ENCODE measurements around the gene TXNRD2.

The TXNRD2 gene

DNA sequence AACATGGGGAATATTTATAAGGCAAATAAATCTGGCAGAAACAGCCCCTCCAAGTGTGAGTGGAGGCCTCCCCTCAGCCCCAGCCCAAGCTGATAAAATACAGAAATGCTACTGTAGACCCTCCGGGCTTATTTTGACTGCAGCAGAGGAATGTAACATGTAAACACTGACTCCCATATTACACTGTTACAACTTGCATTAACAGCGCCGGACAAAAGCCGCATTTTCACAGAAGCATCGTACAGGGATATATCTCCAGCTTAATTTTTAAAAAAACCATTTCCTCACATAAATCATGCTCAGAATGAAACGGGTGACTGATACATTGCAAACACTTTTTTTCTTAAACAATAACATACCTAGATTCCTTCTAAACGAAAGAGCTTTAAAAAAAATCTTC lies 36.7 kb downstream of the TXNRD2 start:
- TF ChIP-seq GATA2 (IDR thresholded peaks at IDR 0.05; ENCODE audit: low read depth, low read length) (no peak), GATA3 (IDR thresholded peaks at IDR 0.05; ENCODE audit: low read depth, low read length) (no peak)

DNA sequence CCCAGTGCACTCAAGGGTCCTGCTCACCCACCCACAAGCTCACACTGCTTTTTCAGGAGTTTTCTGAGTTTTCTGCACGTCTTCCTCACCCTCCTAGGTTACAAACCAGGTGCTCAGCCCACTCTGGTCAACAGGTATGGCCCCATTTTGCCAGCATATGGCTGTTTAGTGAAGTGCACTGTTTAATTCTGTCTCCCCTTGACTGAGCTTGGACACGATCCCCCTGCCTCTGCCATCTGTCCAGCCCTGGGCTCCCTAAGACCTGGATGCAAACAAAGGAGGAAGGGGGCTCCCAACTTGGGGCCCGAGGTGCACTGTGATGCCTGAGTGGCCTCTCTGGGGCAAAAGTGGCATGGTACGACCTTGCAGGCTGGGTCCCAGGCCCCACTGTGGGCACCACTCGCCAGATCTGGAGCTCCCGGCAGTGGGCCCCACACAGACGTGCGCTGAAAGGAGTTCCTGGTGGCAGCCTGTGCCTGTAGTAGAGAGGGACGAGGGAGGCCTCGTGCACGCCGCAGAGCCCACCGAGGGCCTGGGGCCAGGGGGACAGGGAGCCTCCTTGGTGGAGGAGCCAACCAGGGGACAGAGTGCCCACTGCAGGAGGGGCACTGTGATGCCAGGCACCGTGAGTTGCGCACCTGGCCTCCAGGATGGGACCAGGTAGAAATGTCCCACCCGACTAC lies 37.3 kb downstream of the TXNRD2 start:
- TF ChIP-seq GATA2 (IDR thresholded peaks at IDR 0.05; ENCODE audit: low read depth, low read length) = no peak
- no peak for TF ChIP-seq GATA3 (IDR thresholded peaks at IDR 0.05; ENCODE audit: low read depth, low read length)

DNA sequence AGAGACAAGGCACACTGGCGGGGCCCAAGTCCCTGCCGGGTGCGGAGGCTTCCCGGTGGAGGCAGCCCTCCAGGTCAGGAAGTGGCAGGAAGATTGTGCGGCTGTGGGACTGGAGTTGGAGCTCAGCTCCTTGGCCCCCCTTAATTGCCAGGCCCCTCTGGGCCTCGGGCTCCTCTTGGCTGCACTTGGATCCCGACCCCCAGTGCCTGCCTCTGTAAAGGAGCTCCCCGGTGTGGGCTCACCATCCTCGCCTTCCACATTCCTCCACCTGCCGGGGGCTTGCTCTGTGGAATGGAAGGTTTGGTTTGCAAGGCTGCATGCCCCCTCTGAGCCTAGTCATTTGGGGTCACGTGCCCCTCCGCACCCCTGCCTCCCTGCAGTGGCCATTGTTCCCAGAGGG lies 38.1 kb downstream of the TXNRD2 start:
- TF ChIP-seq GATA2 (IDR thresholded peaks at IDR 0.05; ENCODE audit: low read depth, low read length) (no peak), GATA3 (IDR thresholded peaks at IDR 0.05; ENCODE audit: low read depth, low read length) (no peak)

DNA sequence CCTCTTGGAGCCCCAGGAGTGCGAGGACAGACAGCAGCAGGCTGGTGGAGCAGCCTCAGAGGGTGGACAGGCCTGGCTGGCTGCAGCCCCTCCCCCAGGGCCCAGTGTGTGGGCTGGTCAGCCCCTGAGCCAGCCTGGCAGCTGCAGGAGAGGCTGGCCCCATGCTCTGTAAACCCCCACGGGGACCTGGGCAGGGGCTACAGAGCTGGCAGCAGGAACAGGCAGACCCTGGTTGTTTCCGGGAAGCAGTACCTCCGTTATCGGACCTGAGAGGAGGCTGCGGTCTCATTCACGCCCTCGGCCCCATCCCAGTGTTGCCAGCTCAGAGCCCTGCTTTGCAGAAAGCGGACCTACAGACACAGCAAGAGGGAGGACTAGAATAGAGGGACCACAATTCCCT lies 38.6 kb downstream of the TXNRD2 start:
- TF ChIP-seq GATA2 (IDR thresholded peaks at IDR 0.05; ENCODE audit: low read depth, low read length) (no peak), GATA3 (IDR thresholded peaks at IDR 0.05; ENCODE audit: low read depth, low read length) (no peak)

DNA sequence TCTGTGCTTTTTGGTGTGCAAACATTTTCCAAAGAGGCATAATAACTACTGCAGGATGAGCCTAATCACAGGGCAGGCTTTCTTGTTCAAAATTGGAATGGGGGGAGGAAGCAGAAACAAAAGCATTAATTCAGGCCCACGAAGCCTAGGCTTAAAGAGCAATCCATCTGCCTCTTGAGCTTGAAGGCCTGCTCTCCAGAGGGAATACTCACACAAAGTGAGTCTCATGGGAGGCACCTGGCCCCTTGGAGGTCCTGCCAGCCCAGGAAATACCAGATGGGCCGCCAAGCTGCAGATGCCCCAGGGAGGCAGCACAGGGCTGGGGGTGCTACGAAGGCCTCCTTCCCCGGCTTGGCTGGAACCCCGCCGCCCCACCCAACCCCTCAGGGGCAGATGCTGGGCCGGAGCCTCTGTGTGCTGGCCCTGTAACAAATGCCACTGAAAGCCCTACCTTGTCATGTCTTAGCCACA lies 39.3 kb downstream of the TXNRD2 start:
- no peak for TF ChIP-seq GATA3 (IDR thresholded peaks at IDR 0.05; ENCODE audit: low read depth, low read length)
- no peak for TF ChIP-seq GATA2 (IDR thresholded peaks at IDR 0.05; ENCODE audit: low read depth, low read length)

DNA sequence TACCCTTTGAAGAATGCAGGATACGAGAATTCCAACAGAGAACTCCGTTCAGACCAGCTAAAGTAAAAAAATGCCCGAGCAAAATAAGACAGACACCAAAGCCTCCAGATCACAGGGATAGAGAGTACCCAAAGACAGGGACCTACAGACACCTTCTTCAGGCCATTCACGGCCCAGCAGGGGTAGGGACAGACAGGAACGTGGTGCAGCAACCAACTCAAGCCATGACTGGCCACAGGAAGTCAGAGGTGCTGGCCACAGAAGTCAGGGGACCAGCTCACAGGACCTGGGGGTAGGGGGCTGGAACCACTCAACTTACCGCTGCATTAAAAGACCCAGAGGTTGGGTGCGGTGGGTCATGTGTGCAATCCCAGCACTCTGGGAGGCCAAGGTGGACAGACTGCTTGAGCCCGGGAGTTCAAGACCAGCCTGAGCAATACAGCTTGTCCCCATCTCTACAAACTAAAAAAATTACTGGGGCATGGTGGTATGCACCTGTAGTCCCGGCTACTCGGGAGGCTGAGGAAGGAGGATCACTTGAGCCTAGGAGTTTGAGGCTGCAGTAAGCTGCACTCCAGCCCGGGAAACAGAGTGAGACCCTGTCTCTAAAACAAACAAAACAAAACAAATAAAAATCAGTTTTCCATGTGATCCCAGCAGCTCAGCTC lies 39.9 kb downstream of the TXNRD2 start:
- no peak for TF ChIP-seq GATA2 (IDR thresholded peaks at IDR 0.05; ENCODE audit: low read depth, low read length)
- TF ChIP-seq GATA3 (IDR thresholded peaks at IDR 0.05; ENCODE audit: low read depth, low read length) = no peak

DNA sequence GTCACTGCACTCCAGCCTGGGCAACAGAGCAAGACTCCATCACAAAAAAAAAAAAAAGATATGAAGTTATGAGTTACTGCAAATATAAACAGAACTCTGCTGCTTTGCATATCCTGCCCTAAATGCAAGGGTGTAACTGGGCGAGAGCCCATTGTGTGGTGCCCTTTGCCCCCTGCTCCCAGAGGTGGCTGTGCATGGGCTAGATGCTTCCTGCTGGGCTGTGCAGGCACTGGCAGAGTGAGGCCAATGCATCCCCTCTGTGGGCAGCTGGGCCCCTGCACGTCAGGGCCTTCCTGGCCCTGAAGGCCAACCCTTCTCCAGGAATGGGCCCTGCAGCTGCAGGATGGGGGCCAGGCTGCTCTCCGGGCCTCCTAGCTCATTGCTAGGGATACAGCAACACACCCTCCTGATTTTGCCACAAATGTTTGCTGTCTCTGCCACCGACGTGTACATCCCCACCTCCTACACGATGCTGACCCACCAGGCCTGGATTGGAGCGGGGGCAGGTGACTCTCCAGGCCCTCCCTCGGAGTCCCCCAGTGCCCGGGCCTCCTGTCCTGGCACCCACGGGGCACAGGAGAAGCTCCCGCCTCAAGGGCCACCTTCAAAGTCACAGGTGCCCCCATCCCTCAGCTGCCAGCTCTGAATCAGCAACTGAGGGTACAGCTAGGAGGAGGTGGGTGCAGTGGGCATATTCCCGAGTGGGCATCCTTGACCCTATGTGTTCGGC lies 40.7 kb downstream of the TXNRD2 start:
- no peak for TF ChIP-seq GATA2 (IDR thresholded peaks at IDR 0.05; ENCODE audit: low read depth, low read length)
- TF ChIP-seq GATA3 (IDR thresholded peaks at IDR 0.05; ENCODE audit: low read depth, low read length) = no peak

DNA sequence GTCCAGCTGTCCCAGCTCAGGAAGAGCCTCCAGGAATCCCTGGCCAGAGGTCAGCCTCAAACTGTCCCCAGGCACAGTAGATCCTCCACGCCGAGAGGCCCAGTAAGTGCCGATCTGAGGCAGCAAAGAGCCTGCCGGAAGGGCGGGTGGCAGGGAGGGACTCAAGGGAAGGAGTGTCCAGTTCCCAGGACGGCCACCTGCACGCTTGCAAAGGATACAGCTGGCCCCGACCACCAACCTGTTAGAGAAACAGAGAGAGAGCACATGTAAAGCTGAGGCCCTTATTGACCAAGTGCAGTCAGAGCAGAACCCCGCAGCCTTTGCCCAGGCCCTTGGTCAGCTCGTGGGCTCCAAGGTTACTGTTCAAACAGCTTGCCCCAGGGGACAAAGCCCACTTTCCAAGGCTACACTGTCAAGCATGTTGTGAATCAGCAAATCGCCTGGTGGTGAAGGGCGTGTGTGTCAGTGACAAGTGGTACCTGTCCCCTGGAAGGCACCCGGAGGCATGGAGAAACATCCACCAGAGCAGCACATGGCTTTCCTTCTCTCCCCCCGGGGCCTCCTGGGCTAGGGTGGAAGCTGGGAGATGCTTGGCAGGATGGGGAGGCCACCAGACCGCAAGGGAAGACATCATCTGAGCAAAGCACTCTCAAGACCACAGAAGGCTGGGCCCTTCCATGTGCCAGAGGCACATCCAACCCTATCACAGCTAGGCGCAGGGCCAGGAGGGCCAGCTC lies 42.6 kb downstream of the TXNRD2 start:
- TF ChIP-seq GATA3 (IDR thresholded peaks at IDR 0.05; ENCODE audit: low read depth, low read length) (no peak), GATA2 (IDR thresholded peaks at IDR 0.05; ENCODE audit: low read depth, low read length) (no peak)

DNA sequence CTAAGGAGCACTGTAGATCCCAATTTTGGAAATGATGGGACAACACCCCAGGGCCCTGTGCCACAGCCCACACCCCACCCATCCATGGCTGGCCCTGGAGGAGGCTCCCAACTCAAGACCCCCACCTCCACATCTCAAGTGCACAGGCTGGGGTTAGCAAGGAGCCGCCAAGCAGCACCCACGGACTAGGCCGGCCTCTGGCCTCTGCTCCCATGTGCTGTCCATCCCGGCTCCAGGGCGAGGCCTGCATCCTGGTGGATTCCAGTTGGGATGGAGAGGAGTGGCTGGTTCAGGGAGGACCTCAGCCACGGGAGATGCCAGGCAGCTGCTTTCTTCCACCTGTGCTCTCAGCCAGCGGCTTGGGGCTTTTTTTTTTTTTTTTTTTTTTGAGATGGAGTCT lies 43.5 kb downstream of the TXNRD2 start:
- TF ChIP-seq GATA2 (IDR thresholded peaks at IDR 0.05; ENCODE audit: low read depth, low read length) (no peak), GATA3 (IDR thresholded peaks at IDR 0.05; ENCODE audit: low read depth, low read length) (no peak)

DNA sequence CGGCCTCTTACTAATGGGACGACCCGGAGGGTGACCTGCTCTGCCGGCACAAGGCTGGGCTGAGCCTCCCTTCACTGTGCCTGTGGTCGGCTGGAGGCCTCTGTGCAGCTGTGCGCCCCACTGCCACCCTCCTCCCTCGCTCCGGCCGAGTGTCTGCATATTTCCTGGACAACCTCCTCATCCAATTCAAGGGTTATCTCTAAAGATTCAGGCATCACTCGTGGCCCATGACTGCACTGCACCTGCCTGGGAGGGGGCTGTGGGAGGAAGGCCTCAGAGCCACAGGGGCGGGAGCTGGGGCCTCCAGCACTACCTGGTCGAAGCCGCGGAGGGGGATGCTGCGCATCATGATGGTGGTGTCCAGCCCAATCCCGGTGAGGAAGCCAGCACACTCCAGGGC lies 43.9 kb downstream of the TXNRD2 start:
- TF ChIP-seq GATA2 (IDR thresholded peaks at IDR 0.05; ENCODE audit: low read depth, low read length) (no peak), GATA3 (IDR thresholded peaks at IDR 0.05; ENCODE audit: low read depth, low read length) (no peak)

DNA sequence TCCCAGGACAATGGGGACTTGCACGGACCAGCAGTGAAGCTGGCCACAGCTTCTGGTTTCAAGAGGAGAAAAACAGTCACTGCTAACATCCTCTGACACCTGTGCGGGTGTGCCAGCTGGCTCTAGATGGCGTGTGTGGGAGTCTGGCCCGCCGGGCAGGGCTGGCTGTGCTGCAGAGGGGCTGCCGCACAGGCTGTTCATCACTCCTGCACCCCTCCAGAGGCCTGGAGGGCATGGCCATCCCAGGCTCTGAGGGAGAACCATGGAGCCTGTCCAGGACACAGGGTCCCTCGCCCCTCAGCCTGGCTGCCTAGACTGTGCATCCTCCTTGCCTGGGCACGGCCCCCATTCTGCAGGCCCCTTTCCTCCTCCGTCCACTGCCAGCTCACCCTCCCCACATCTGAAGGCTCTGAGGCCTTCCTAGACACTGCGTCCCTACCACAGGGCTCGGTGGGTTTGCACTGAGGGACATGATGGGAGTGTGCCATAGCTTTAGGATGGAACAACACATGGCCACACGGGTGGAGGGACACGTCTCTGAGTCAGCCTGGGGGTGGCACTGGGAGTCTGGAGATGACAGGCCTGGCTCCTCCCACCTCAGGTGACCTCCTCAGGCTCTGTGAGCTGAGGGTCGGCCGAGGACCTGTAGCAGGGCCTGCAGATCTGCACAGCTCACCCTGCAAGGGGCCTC lies 44.8 kb downstream of the TXNRD2 start:
- TF ChIP-seq GATA2 (IDR thresholded peaks at IDR 0.05; ENCODE audit: low read depth, low read length) (no peak), GATA3 (IDR thresholded peaks at IDR 0.05; ENCODE audit: low read depth, low read length) (no peak)

DNA sequence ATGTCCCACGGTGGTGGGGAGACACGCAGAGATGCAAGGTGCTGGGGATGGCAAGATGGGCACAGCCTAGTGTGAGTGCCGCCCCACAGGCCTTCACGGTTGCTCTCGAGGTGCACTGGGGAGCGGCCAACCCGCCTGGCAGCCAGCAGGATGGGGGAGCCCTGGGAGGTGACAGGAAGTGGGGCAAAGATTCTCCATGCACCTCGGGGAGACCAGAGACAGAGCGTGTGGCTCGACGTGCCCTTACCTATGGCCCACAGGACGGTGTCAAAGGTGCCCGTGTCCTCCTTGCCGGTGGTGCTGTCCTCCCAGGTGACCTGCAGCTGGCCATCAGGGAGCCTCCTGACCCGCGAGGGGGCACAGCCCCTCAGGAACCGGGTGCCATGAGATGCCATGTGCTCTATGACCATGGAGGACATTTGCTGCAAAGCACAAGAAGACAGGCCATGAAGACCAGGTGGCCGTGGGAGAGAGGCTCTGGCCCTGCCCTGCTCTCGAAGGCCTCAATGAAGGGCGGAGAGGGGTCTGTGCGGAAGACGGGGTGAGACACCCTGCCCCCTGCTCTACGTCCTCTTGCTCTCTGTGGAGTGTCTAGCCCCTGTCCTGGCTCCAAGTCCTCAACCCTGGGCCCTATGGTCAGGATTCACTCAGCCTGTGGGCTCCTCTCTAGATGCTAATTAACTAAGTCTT lies 46.3 kb downstream of the TXNRD2 start:
- no peak for TF ChIP-seq GATA3 (IDR thresholded peaks at IDR 0.05; ENCODE audit: low read depth, low read length)

DNA sequence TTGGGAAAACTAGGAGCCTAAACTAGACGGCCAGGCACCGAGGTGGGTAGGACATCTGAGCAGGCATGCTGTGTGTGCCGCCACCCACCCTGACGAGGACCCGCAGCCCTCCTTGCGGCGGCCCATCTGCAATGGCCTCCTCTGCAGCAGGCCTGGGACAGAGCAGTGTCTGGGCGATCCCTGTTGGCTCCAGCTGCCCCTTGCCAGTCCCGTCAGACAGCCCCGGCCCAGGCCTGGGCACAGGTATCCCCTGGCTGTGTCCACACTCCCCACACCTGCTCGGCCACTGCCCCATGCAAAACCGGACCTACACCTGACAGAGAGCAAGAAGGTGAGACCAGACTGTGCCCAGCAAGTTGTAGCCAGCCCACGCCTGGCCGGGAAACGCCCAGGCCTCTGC lies 48.3 kb downstream of the TXNRD2 start:
- TF ChIP-seq GATA3 (IDR thresholded peaks at IDR 0.05; ENCODE audit: low read depth, low read length) = no peak
- TF ChIP-seq GATA2 (IDR thresholded peaks at IDR 0.05; ENCODE audit: low read depth, low read length) = no peak
